Astrocyte (in vitro differentiated cells and primary cell): ENCODE data around the gene KISS1R. TPM values are rescaled to one million over a fixed set of nuclear protein-coding genes. Genes with fewer than 3 reads are reported as not detected.

ENCODE experiments used
- DNase-seq: peaks from one replicate; pipeline ENCODE4 v3.0.0-alpha.2; 2010; ENCODE audit warnings: low read depth
- FAIRE-seq: peaks from 2 replicates; lab custom pipeline; 2011; peaks lifted over from hg19 to GRCh38; lab: Jason Lieb, UNC
- H2AFZ ChIP-seq: 2 replicates; pipeline ENCODE4 v1.6.0; 2012; ENCODE audit warnings: low read depth, low read length, inconsistent platforms
- H3K27ac ChIP-seq: 2 replicates; pipeline ENCODE4 v1.5.1; 2011; ENCODE audit warnings: low read depth, low read length, inconsistent platforms
- H3K27me3 ChIP-seq: 2 replicates; pipeline ENCODE4 v1.6.0; 2011; ENCODE audit warnings: low read length, inconsistent platforms; ENCODE audit not compliant: insufficient read depth
- H3K36me3 ChIP-seq: 2 replicates; pipeline ENCODE4 v1.5.1; 2011; ENCODE audit warnings: low read length, inconsistent platforms; ENCODE audit not compliant: insufficient read depth
- H3K4me1 ChIP-seq: 2 replicates; pipeline ENCODE4 v1.5.1; 2011; ENCODE audit warnings: low read length, inconsistent platforms; ENCODE audit not compliant: insufficient read depth
- H3K4me2 ChIP-seq: 2 replicates; pipeline ENCODE4 v1.6.0; 2012; ENCODE audit warnings: low read length, inconsistent platforms
- H3K4me3 ChIP-seq: 2 replicates; pipeline ENCODE4 v1.5.1; 2011; ENCODE audit warnings: low read depth, mild to moderate bottlenecking, low read length, inconsistent platforms; ENCODE audit not compliant: insufficient read depth
- H3K79me2 ChIP-seq: 2 replicates; pipeline ENCODE4 v1.6.0; 2012; ENCODE audit warnings: mild to moderate bottlenecking, low read length, inconsistent platforms; ENCODE audit not compliant: insufficient read depth
- H3K9ac ChIP-seq: 2 replicates; pipeline ENCODE4 v1.6.0; 2012; ENCODE audit warnings: mild to moderate bottlenecking, low read length, inconsistent platforms
- H3K9me3 ChIP-seq: 2 replicates; pipeline ENCODE4 v1.5.1; 2012; ENCODE audit warnings: low read depth, mild to moderate bottlenecking, low read length, inconsistent platforms; ENCODE audit not compliant: insufficient read depth
- H4K20me1 ChIP-seq: 2 replicates; pipeline ENCODE4 v1.6.0; 2012; ENCODE audit warnings: low read length, inconsistent platforms; ENCODE audit not compliant: insufficient read depth
- H3K27ac Mint-ChIP-seq: one replicate; pipeline ENCODE4 v1.8.0; 2021; ENCODE audit warnings: mild to moderate bottlenecking, mixed read lengths; ENCODE audit not compliant: unreplicated experiment
- H3K27me3 Mint-ChIP-seq: one replicate; pipeline ENCODE4 v1.8.0; 2021; ENCODE audit warnings: low read depth, mixed read lengths; ENCODE audit not compliant: unreplicated experiment
- H3K36me3 Mint-ChIP-seq: one replicate; pipeline ENCODE4 v1.8.0; 2021; ENCODE audit warnings: low read depth, mixed read lengths; ENCODE audit not compliant: unreplicated experiment
- H3K4me1 Mint-ChIP-seq: one replicate; pipeline ENCODE4 v1.8.0; 2021; ENCODE audit warnings: low read depth, mixed read lengths; ENCODE audit not compliant: unreplicated experiment
- H3K4me3 Mint-ChIP-seq: one replicate; pipeline ENCODE4 v1.8.0; 2021; ENCODE audit warnings: mild to moderate bottlenecking, moderate library complexity, mixed read lengths; ENCODE audit not compliant: unreplicated experiment
- H3K9me3 Mint-ChIP-seq: one replicate; pipeline ENCODE4 v1.8.0; 2021; ENCODE audit warnings: mild to moderate bottlenecking, mixed read lengths; ENCODE audit not compliant: unreplicated experiment
- EZH2 ChIP-seq: IDR thresholded peaks from 2 replicates; pipeline ENCODE4 v1.6.1; 2012; ENCODE audit warnings: mild to moderate bottlenecking, low read length, inconsistent platforms; ENCODE audit not compliant: insufficient read depth
- total RNA-seq: library from RNA; stranded (reverse); gene quantifications from 2 replicates; pipeline ENCODE4 v1.2.1, GENCODE V29; 2021
- TF ChIP-seq, protein P1 (sequence below): IDR thresholded peaks from 2 replicates; pipeline ENCODE4 v1.5.1; 2011; ENCODE audit warnings: low read depth, mild to moderate bottlenecking, inconsistent platforms, low read length, moderate library complexity; ENCODE audit not compliant: insufficient read depth

The KISS1R gene
- total RNA-seq, 1 donor from 2014 or later, result not detected

- peaks cover 15% of the 10 kb centered on the region for H4K20me1 ChIP-seq
- H2AFZ ChIP-seq, result peak overlapping the region; percentile 43
- H3K27ac ChIP-seq, result peak overlapping the region; percentile 55
- no peak overlapping the region for H3K27ac Mint-ChIP-seq
- no peaks in the 10 kb centered on the region for H3K9me3 ChIP-seq
- peaks cover 3% of the 10 kb centered on the region for H3K36me3 Mint-ChIP-seq
- TF ChIP-seq, protein P1, sequence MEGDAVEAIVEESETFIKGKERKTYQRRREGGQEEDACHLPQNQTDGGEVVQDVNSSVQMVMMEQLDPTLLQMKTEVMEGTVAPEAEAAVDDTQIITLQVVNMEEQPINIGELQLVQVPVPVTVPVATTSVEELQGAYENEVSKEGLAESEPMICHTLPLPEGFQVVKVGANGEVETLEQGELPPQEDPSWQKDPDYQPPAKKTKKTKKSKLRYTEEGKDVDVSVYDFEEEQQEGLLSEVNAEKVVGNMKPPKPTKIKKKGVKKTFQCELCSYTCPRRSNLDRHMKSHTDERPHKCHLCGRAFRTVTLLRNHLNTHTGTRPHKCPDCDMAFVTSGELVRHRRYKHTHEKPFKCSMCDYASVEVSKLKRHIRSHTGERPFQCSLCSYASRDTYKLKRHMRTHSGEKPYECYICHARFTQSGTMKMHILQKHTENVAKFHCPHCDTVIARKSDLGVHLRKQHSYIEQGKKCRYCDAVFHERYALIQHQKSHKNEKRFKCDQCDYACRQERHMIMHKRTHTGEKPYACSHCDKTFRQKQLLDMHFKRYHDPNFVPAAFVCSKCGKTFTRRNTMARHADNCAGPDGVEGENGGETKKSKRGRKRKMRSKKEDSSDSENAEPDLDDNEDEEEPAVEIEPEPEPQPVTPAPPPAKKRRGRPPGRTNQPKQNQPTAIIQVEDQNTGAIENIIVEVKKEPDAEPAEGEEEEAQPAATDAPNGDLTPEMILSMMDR, result no peak
- TF ChIP-seq EZH2, result no peak
- peak overlapping the region; percentile 74 for H3K9ac ChIP-seq
- H3K4me3 ChIP-seq, result peak overlapping the region; percentile 82
- peaks cover 31% of the 10 kb centered on the region for H3K79me2 ChIP-seq
- H3K4me2 ChIP-seq, result peak overlapping the region; percentile 93
- DNase-seq, result peak; percentile 56
- H3K9me3 Mint-ChIP-seq, result peaks cover 2% of the 10 kb centered on the region
- peaks cover 1% of the 10 kb centered on the region for H3K4me1 Mint-ChIP-seq
- H3K4me1 ChIP-seq, result peaks cover 10% of the 10 kb centered on the region
- no peaks in the 10 kb centered on the region for H3K36me3 ChIP-seq
- peaks cover 11% of the 10 kb centered on the region for H3K27me3 ChIP-seq
- H3K27me3 Mint-ChIP-seq, result peaks cover 5% of the 10 kb centered on the region
- no peak for FAIRE-seq
- H3K4me3 Mint-ChIP-seq, result peak overlapping the region; percentile 81
Measured at GRCh38 chr19:925087-925525, 8.0 kb downstream of the KISS1R start.

DNA sequence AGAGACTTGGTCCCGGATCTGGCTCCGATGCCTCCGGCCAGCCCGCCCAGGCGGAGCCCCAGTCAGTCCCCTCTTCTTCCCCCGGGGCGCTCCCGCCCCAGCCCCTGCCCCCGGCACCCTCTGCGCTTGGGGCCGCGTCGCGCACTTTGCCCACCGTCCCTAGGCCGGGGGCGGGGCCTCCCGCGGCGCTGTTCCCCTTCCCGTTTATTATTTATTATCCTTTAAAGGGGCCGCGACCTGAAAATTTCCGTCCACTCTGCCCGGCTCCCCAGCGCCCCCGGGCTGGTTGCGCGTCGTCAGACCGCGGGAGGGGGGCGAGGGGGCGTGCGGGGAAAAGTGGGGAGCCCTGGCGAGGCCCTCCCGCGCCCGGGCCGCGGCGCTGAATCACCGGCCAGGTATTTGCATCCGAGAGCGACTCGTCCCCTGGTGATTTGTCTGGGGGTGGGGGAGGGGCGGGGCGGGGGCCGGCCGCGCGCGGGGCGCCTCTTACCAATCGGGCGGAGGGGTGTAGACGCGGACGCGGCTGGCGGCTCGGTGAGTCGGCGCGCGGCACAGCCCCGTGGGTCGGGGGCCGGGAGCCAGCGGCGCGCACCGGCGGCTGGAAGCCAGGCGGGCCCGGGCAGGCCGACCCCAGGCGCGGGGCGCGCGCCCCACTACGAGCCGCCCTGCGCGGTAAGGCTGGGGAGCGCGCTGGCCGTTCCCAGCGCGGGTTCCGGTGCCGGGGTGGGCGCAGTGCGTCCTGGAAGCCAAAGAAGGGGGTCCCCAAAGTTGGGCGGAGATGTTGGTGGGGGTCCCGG is 8.6 kb downstream of the KISS1R start, which contains the start of gene ARID3A:
Gene ARID3A (plus strand): TSS at position 510 of the 797 bp plus-strand sequence. CDS start 3,494 bp downstream, outside the sequence.
- DNase-seq, result peak; percentile 65
- peaks cover 15% of the 10 kb centered on the region for H4K20me1 ChIP-seq
- H3K9me3 Mint-ChIP-seq, result peaks cover 1% of the 10 kb centered on the region
- H3K27ac ChIP-seq, result peak within 1 kb of the TSS; percentile 63
- FAIRE-seq, result no peak
- H3K27me3 ChIP-seq, result peaks cover 6% of the 10 kb centered on the region
- peaks cover 10% of the 10 kb centered on the region for H3K4me1 ChIP-seq
- H3K36me3 Mint-ChIP-seq, result peaks cover 3% of the 10 kb centered on the region
- H3K4me3 Mint-ChIP-seq, result peak within 1 kb of the TSS; percentile 88
- H3K27me3 Mint-ChIP-seq, result peaks cover 4% of the 10 kb centered on the region
- H3K36me3 ChIP-seq, result no peaks in the 10 kb centered on the region
- peak within 1 kb of the TSS; percentile 82 for H3K4me3 ChIP-seq
- peak within 1 kb of the TSS; percentile 88 for H3K9ac ChIP-seq
- TF ChIP-seq EZH2, result no peak
- TF ChIP-seq, protein P1, result no peak
- H3K4me1 Mint-ChIP-seq, result peaks cover 1% of the 10 kb centered on the region
- peak within 1 kb of the TSS; percentile 93 for H3K4me2 ChIP-seq
- H3K27ac Mint-ChIP-seq, result peak within 1 kb of the TSS; percentile 66
- H3K9me3 ChIP-seq, result no peaks in the 10 kb centered on the region
- peak within 1 kb of the TSS; percentile 43 for H2AFZ ChIP-seq
- peaks cover 31% of the 10 kb centered on the region for H3K79me2 ChIP-seq

- H3K4me1 ChIP-seq, result peaks cover 10% of the 10 kb centered on the region
- no peaks in the 10 kb centered on the region for H3K36me3 ChIP-seq
- H4K20me1 ChIP-seq, result peaks cover 15% of the 10 kb centered on the region
- Mint-ChIP-seq H3K4me1 (peaks cover 1% of the 10 kb centered on the region), H3K9me3 (no peaks in the 10 kb centered on the region), H3K4me3 (peak overlapping the region; percentile 79), H3K27me3 (peaks cover 3% of the 10 kb centered on the region), H3K27ac (peak overlapping the region; percentile 12), H3K36me3 (peaks cover 6% of the 10 kb centered on the region)
- H3K27me3 ChIP-seq, result peaks cover 2% of the 10 kb centered on the region
- peak overlapping the region; percentile 63 for H3K27ac ChIP-seq
- H3K79me2 ChIP-seq, result peaks cover 31% of the 10 kb centered on the region
- DNase-seq (no peak), FAIRE-seq (no peak)
- TF ChIP-seq, protein P1, result no peak
- TF ChIP-seq EZH2, result no peak
- peak overlapping the region; percentile 93 for H3K4me2 ChIP-seq
- H3K4me3 ChIP-seq, result peak overlapping the region; percentile 82
- no peaks in the 10 kb centered on the region for H3K9me3 ChIP-seq
- no peak overlapping the region for H2AFZ ChIP-seq
- H3K9ac ChIP-seq, result peak overlapping the region; percentile 88
Measured at GRCh38 chr19:926323-926588, 9.1 kb downstream of the KISS1R start.
